Neural cell (in vitro differentiated cells): ENCODE results near the gene TMX4.

Experiments
- CTCF ChIP-seq: fragments of 450-650 bp; IDR thresholded peaks from 2 replicates; pipeline ENCODE4 v1.5.1; 2014; ENCODE audit warnings: antibody characterized with exemption, mild to moderate bottlenecking, moderate library complexity; ENCODE audit not compliant: poor library complexity, severe bottlenecking
- EZH2 ChIP-seq: fragments of 200-600, 300-800 bp; shearing (Covaris generic), sonication (generic); IDR thresholded peaks from 2 replicates; pipeline ENCODE4 v1.6.1; 2014; ENCODE audit warnings: antibody characterized with exemption, low read length, borderline replicate concordance, mild to moderate bottlenecking; ENCODE audit not compliant: insufficient read depth, poor library complexity, severe bottlenecking
- POLR2AphosphoS5 ChIP-seq: IDR thresholded peaks from 2 replicates; pipeline ENCODE4 v1.6.1; 2012
- RAD21 ChIP-seq: fragments of 450-650 bp; conservative IDR thresholded peaks from 2 replicates; pipeline ENCODE4 v1.6.1; 2014; ENCODE audit warnings: antibody characterized with exemption, mild to moderate bottlenecking, moderate library complexity
- REST ChIP-seq: IDR thresholded peaks from 2 replicates; pipeline ENCODE4 v1.6.1; 2012; ENCODE audit warnings: borderline replicate concordance
- TAF1 ChIP-seq: IDR thresholded peaks from 2 replicates; pipeline ENCODE4 v1.6.1; 2012; ENCODE audit warnings: low read depth

- no peak for TF ChIP-seq CTCF
- TF ChIP-seq EZH2, result no peak
- TF ChIP-seq TAF1, result no peak
- no peak for TF ChIP-seq REST
- TF ChIP-seq POLR2AphosphoS5, result no peak
- TF ChIP-seq RAD21, result no peak
Measured at GRCh38 chr20:8000796-8001195, 18.8 kb downstream of the TMX4 start.
